HEK293 (cell line): ENCODE measurements around the gene CTSO.

Experiments
- YY1 ChIP-seq: fragments of 450-650 bp; formaldehyde crosslinking; IDR thresholded peaks from 2 replicates; pipeline ENCODE4 v1.5.1; 2018; ENCODE audit warnings: missing biosample characterization, missing genetic modification characterization
- ZNF121 ChIP-seq: fragments of 450-650 bp; formaldehyde crosslinking; IDR thresholded peaks from 2 replicates; pipeline ENCODE4 v1.5.1; 2016; ENCODE audit warnings: missing biosample characterization, missing genetic modification characterization
- ZNF600 ChIP-seq: fragments of 450-650 bp; formaldehyde crosslinking; IDR thresholded peaks from 2 replicates; pipeline ENCODE4 v1.5.1; 2016; ENCODE audit warnings: missing biosample characterization, missing genetic modification characterization
- TF ChIP-seq, protein P1 (sequence below): fragments of 450-650 bp; formaldehyde crosslinking; IDR thresholded peaks from 2 replicates; pipeline ENCODE4 v1.5.1; 2016; ENCODE audit warnings: missing biosample characterization, missing genetic modification characterization

DNA sequence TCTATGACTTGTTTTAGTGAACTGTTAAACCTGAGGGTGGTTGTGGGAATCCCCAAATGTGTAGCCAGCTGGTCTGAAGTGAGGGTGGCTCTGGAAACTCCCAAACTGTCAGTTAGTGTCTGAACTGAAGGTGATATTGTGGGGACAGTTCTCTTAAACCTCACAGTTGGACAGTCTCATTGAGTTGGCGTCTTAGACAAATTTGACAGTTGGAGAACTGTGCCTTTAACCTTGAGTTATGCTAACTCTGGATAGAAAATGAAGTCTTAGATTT lies 20.7 kb upstream of the CTSO start:
- no peak for TF ChIP-seq ZNF121 (tag by site-specific recombination)
- TF ChIP-seq, protein P1, sequence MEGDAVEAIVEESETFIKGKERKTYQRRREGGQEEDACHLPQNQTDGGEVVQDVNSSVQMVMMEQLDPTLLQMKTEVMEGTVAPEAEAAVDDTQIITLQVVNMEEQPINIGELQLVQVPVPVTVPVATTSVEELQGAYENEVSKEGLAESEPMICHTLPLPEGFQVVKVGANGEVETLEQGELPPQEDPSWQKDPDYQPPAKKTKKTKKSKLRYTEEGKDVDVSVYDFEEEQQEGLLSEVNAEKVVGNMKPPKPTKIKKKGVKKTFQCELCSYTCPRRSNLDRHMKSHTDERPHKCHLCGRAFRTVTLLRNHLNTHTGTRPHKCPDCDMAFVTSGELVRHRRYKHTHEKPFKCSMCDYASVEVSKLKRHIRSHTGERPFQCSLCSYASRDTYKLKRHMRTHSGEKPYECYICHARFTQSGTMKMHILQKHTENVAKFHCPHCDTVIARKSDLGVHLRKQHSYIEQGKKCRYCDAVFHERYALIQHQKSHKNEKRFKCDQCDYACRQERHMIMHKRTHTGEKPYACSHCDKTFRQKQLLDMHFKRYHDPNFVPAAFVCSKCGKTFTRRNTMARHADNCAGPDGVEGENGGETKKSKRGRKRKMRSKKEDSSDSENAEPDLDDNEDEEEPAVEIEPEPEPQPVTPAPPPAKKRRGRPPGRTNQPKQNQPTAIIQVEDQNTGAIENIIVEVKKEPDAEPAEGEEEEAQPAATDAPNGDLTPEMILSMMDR (tag by site-specific recombination), result no peak
- TF ChIP-seq YY1 (tag by site-specific recombination), result no peak
- TF ChIP-seq ZNF600 (tag by site-specific recombination), result no peak
